HepG2 (cell line): Measurements from ENCODE around the gene IAPP. TPM values are rescaled to one million over a fixed set of nuclear protein-coding genes. Genes with fewer than 3 reads are reported as not detected.

Experiments
- ATAC-seq: fragments of 200-7000 bp; cut with Tn5 transposase; 3 replicates; pipeline ENCODE4 v1.9.1; 2020; ENCODE audit warnings: mild to moderate bottlenecking, moderate library complexity
- BruUV-seq: library from RNA; stranded (reverse); fragments of 400-500 nt; replicated peaks from 2 replicates; lab custom pipeline; 2021; lab: Mats Ljungman, UMichigan
- CTCF ChIA-PET: fragments of 300-600 bp; formaldehyde crosslinking; extraction: SDS; loops from one replicate; lab custom pipeline; 2021; ENCODE audit warnings: low total read pairs, inconsistent platforms, low intra/inter-chr PET ratio; lab: Yijun Ruan, JAX
- POLR2A ChIA-PET: fragments of 350-600 bp; sonication (Branson Sonifier 250); formaldehyde crosslinking; loops from one replicate; lab custom pipeline; 2020; ENCODE audit warnings: antibody characterized with exemption, inconsistent platforms; lab: Yijun Ruan, JAX
- DNase-seq: peaks from one replicate; pipeline ENCODE4 v3.0.0-alpha.2; 2015; ENCODE audit warnings: low spot score
- FAIRE-seq: peaks from 3 replicates; lab custom pipeline; 2011; peaks lifted over from hg19 to GRCh38; lab: Jason Lieb, UNC
- H2AFZ ChIP-seq: one replicate; pipeline ENCODE4 v1.6.1; 2011; ENCODE audit warnings: low read length, inconsistent platforms
- H3K27ac ChIP-seq: fragments of 300-600 bp; 3 replicates; pipeline ENCODE4 v1.8.0; 2011; ENCODE audit warnings: mixed run types, mild to moderate bottlenecking, mixed read lengths, low read length, inconsistent platforms; ENCODE audit not compliant: insufficient read depth; ENCODE audit errors: extremely low read length
- H3K27me3 ChIP-seq, 2 experiments: fragments of 200-600 bp in 1 of 2; 2 replicates in 1 of 2; 3 replicates in 1 of 2; pipeline versions ENCODE4 v1.6.0 to v1.8.0; 2011; ENCODE audit warnings: low read length in 2 of 2, mild to moderate bottlenecking in 2 of 2, moderate library complexity in 2 of 2, inconsistent platforms in 1 of 2; ENCODE audit not compliant: insufficient read depth in 2 of 2, control insufficient read depth in 1 of 2
- H3K36me3 ChIP-seq, 2 experiments: fragments of 200-600 bp in 1 of 2; replicated peaks in 1 of 2; 2 replicates in 1 of 2; 3 replicates in 1 of 2; pipeline versions ENCODE4 v1.5.1 to v1.8.0; 2011; ENCODE audit warnings: low read length in 2 of 2, inconsistent platforms in 1 of 2; ENCODE audit not compliant: insufficient read depth in 2 of 2, control insufficient read depth in 1 of 2
- H3K4me1 ChIP-seq: 2 replicates; pipeline ENCODE4 v1.5.1; 2012; ENCODE audit warnings: low read length, inconsistent platforms; ENCODE audit not compliant: insufficient read depth
- H3K4me2 ChIP-seq: 2 replicates; pipeline ENCODE4 v1.6.0; 2011; ENCODE audit warnings: low read depth, low read length, inconsistent platforms
- H3K4me3 ChIP-seq, 3 experiments: fragments of 200-600 bp in 1 of 3; sonication (generic), shearing (Covaris generic) in 1 of 3; replicated peaks in 1 of 3; 2 replicates each; pipeline ENCODE4 v1.5.1; 2011 to 2016; ENCODE audit warnings: low read length in 3 of 3, inconsistent platforms in 2 of 3, low read depth in 2 of 3, mild to moderate bottlenecking in 2 of 3, control low read depth in 1 of 3, mixed read lengths in 1 of 3; ENCODE audit not compliant: insufficient read depth in 1 of 3
- H3K79me2 ChIP-seq: one replicate; pipeline ENCODE4 v1.6.1; 2011; ENCODE audit warnings: low read length, inconsistent platforms; ENCODE audit not compliant: insufficient read depth
- H3K9ac ChIP-seq: 2 replicates; pipeline ENCODE4 v1.6.0; 2011; ENCODE audit warnings: mild to moderate bottlenecking, low read depth, low read length, inconsistent platforms; ENCODE audit not compliant: insufficient read depth
- H3K9me3 ChIP-seq: 2 replicates; pipeline ENCODE4 v1.5.1; 2012; ENCODE audit warnings: mild to moderate bottlenecking, low read length
- H4K20me1 ChIP-seq: 2 replicates; pipeline ENCODE4 v1.6.0; 2011; ENCODE audit warnings: inconsistent platforms, mild to moderate bottlenecking, low read length, moderate library complexity; ENCODE audit not compliant: insufficient read depth
- EEA1 ChIP-seq: sonication (generic); formaldehyde crosslinking; IDR thresholded peaks from 2 replicates; pipeline ENCODE4 v1.5.1; 2020; ENCODE audit warnings: mild to moderate bottlenecking, missing genetic modification reagents, borderline replicate concordance
- FOSL2 ChIP-seq: sonication (generic); formaldehyde crosslinking; IDR thresholded peaks from 2 replicates; pipeline ENCODE4 v1.4.0; 2020; ENCODE audit warnings: missing genetic modification reagents
- HNRNPH1 ChIP-seq: fragments of 200-400 bp; formaldehyde crosslinking; optimal IDR thresholded peaks from 2 replicates; pipeline ENCODE3; 2017; ENCODE audit warnings: mild to moderate bottlenecking, low read depth, low read length
- WGBS: methylation state at CpG from one replicate; pipeline ENCODE4 v1.1.6; 2017; ENCODE audit warnings: low lambda C conversion rate; 5-methylcytosine and 5-hydroxymethylcytosine counted together
- in situ Hi-C: cut with HindIII; loops from 2 replicates; pipeline ENCODE4 v1.10.0; 2017; ENCODE audit warnings: low pct_unique_long_range_greater_than_20kb; ENCODE audit not compliant: extremely low pct_ligation_motif_present
- intact Hi-C: fragments of 100-400 bp; cut with micrococcal nuclease; formaldehyde crosslinking; loops from one replicate; pipeline ENCODE4 v1.10.0; 2022; ENCODE audit not compliant: unreplicated experiment
- polyA plus RNA-seq, 8 experiments: library from polyadenylated mRNA; depleted of rRNA in 3 of 8; stranded (reverse) in 7 of 8; unstranded in 1 of 8; fragments of >200 nt; fragmentation: Illumina TruSeq in 4 of 8; extraction: Trizol in 4 of 8; gene quantifications; 2 replicates each; pipeline versions ENCODE4 v1.2.1 to v1.2.3, GENCODE V29; 2011 to 2016; ENCODE audit warnings: low read depth in 4 of 8, missing spikeins in 1 of 8, mixed read lengths in 1 of 8; ENCODE audit not compliant: insufficient read depth in 1 of 8
- total RNA-seq, 5 experiments: library from RNA; depleted of rRNA; stranded (reverse); fragments of >200 nt; fragmentation: Illumina TruSeq; extraction: Trizol; gene quantifications; 2 replicates each; pipeline ENCODE4 v1.2.3, GENCODE V29; 2016; ENCODE audit warnings: low read depth in 1 of 5
- TF ChIP-seq, protein P1 (sequence below): sonication (generic); formaldehyde crosslinking; IDR thresholded peaks from 2 replicates; pipeline ENCODE4 v1.9.0; 2021; ENCODE audit warnings: mild to moderate bottlenecking, missing genetic modification reagents

IAPP gene
- total and polyA plus RNA-seq, 2 of the 13 experiments (the other 11 are each of a cell fraction or from before 2014, with no cell fraction given): not detected

DNA sequence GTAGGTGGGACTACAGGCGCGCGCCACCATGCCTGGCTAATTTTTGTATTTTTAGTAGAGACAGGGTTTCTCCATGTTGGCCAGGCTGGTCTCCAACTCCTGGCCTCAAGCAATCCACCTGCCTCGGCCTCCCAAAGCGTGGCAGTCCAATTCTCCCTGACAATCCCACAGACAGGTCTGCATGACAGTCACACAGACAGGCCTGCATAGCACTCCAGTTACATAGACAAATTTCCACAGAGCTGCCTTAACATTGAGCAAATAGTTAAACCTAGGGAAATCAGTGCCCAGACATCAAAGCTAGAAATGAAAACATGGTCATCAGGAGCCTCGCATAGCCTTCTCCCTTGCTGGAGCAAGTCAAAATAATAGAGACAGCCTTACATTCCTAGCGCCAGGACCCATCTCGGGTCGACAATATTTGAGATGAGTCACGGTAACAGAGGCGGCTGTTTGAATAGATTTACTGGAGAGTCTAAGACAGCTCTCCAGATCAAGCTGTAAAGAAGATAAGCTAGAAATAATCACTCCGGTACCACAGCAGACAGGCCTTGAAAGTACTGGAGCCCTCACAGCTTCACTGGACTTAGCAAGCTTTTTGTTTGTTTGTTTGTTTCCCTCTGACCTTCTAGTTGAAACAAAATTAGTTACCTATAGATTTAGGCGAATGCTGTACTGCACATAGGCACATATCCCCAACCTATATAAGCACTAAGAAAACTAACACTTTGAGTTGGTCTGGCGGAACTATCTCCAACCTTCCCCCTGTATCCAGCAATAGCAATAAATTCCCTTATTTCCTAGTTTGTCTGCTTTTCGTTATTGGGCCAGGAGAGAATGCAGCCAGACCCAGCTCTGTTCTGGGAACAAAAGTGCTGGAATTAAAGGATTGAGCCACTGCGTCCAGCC, 40.9 kb downstream of the IAPP start:
- no TSS peak for BruUV-seq
- Histone ChIP-seq H3K36me3 (no peaks in the 10 kb centered on the region), H3K27ac (no peak overlapping the region), H4K20me1 (no peaks in the 10 kb centered on the region), H3K4me3 (no peak overlapping the region), H3K27me3 (no peaks in the 10 kb centered on the region), H3K9me3 (no peaks in the 10 kb centered on the region), H3K9ac (no peak overlapping the region), H3K79me2 (no peaks in the 10 kb centered on the region), H3K4me2 (peak overlapping the region; percentile 23; the same call in 1 of the 2 replicates), H3K4me1 (no peaks in the 10 kb centered on the region), H2AFZ (no peak overlapping the region)
- ATAC-seq (peak; percentile 81), DNase-seq (peak; percentile 50), FAIRE-seq (no peak)
- intact Hi-C loops: no loop called here
- in situ Hi-C loops: no loop called here
- TF ChIP-seq, protein P1, sequence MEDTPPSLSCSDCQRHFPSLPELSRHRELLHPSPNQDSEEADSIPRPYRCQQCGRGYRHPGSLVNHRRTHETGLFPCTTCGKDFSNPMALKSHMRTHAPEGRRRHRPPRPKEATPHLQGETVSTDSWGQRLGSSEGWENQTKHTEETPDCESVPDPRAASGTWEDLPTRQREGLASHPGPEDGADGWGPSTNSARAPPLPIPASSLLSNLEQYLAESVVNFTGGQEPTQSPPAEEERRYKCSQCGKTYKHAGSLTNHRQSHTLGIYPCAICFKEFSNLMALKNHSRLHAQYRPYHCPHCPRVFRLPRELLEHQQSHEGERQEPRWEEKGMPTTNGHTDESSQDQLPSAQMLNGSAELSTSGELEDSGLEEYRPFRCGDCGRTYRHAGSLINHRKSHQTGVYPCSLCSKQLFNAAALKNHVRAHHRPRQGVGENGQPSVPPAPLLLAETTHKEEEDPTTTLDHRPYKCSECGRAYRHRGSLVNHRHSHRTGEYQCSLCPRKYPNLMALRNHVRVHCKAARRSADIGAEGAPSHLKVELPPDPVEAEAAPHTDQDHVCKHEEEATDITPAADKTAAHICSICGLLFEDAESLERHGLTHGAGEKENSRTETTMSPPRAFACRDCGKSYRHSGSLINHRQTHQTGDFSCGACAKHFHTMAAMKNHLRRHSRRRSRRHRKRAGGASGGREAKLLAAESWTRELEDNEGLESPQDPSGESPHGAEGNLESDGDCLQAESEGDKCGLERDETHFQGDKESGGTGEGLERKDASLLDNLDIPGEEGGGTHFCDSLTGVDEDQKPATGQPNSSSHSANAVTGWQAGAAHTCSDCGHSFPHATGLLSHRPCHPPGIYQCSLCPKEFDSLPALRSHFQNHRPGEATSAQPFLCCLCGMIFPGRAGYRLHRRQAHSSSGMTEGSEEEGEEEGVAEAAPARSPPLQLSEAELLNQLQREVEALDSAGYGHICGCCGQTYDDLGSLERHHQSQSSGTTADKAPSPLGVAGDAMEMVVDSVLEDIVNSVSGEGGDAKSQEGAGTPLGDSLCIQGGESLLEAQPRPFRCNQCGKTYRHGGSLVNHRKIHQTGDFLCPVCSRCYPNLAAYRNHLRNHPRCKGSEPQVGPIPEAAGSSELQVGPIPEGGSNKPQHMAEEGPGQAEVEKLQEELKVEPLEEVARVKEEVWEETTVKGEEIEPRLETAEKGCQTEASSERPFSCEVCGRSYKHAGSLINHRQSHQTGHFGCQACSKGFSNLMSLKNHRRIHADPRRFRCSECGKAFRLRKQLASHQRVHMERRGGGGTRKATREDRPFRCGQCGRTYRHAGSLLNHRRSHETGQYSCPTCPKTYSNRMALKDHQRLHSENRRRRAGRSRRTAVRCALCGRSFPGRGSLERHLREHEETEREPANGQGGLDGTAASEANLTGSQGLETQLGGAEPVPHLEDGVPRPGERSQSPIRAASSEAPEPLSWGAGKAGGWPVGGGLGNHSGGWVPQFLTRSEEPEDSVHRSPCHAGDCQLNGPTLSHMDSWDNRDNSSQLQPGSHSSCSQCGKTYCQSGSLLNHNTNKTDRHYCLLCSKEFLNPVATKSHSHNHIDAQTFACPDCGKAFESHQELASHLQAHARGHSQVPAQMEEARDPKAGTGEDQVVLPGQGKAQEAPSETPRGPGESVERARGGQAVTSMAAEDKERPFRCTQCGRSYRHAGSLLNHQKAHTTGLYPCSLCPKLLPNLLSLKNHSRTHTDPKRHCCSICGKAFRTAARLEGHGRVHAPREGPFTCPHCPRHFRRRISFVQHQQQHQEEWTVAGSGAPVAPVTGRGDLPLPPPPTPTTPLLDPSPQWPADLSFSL (CRISPR knock-in tag): no peak
- no peak for TF ChIP-seq HNRNPH1
- TF ChIP-seq EEA1 (CRISPR knock-in tag): no peak
- TF ChIP-seq FOSL2: peak; percentile 30; the same call in 1 of the 2 replicates
- CTCF ChIA-PET: no interaction called here
- POLR2A ChIA-PET: no interaction called here
- 39% methylated on average over 16 of the region's 16 CpGs for WGBS
